OCI-LY7 (cell line): ENCODE results near the gene DST. TPM values are rescaled to one million over a fixed set of nuclear protein-coding genes. Genes with fewer than 3 reads are reported as not detected.

Source experiments
- BruUV-seq: library from RNA; stranded (reverse); fragments of 400-500 nt; replicated peaks from 2 replicates; lab custom pipeline; 2021; lab: Mats Ljungman, UMichigan
- CTCF ChIA-PET: fragments of 300-600 bp; sonication (Branson Sonifier 250); formaldehyde crosslinking; loops from one replicate; lab custom pipeline; 2022; ENCODE audit warnings: antibody characterized with exemption; ENCODE audit not compliant: unreplicated experiment; lab: Charles Lee
- POLR2A ChIA-PET: fragments of 300-600 bp; sonication (Branson Sonifier 250); formaldehyde crosslinking; loops from one replicate; lab custom pipeline; 2022; ENCODE audit warnings: antibody characterized with exemption; lab: Charles Lee
- DNase-seq: peaks from one replicate; pipeline ENCODE4 v3.0.0-alpha.2; 2015; ENCODE audit warnings: low spot score
- H2AFZ ChIP-seq: fragments of 200-600 bp; sonication (generic), shearing (Covaris generic); 2 replicates; pipeline ENCODE4 v1.6.1; 2014; ENCODE audit warnings: mild to moderate bottlenecking, antibody characterized with exemption, low read length, moderate library complexity
- H3K27ac ChIP-seq: fragments of 200-600 bp; sonication (generic); 2 replicates; pipeline ENCODE4 v1.5.1; 2014; ENCODE audit warnings: mixed run types, low read depth, mild to moderate bottlenecking, moderate library complexity, low read length, inconsistent platforms; ENCODE audit not compliant: poor library complexity, severe bottlenecking
- H3K36me3 ChIP-seq: fragments of 200-600 bp; sonication (generic); 2 replicates; pipeline ENCODE4 v1.6.1; 2014; ENCODE audit warnings: mild to moderate bottlenecking, antibody characterized with exemption, low read length, moderate library complexity, mixed read lengths; ENCODE audit not compliant: insufficient read depth
- H3K4me1 ChIP-seq: fragments of 200-600 bp; sonication (generic); 2 replicates; pipeline ENCODE4 v1.5.1; 2014; ENCODE audit warnings: mild to moderate bottlenecking, low read length; ENCODE audit not compliant: insufficient read depth, poor library complexity, severe bottlenecking
- H3K4me2 ChIP-seq: fragments of 200-600 bp; sonication (generic); 2 replicates; pipeline ENCODE4 v1.6.1; 2014; ENCODE audit warnings: mild to moderate bottlenecking, low read length
- H3K4me3 ChIP-seq: fragments of 200-600 bp; sonication (generic); 2 replicates; pipeline ENCODE4 v1.5.1; 2014; ENCODE audit warnings: mild to moderate bottlenecking, low read depth, low read length; ENCODE audit not compliant: poor library complexity, severe bottlenecking
- H3K79me2 ChIP-seq: fragments of 200-600 bp; sonication (generic); 2 replicates; pipeline ENCODE4 v1.6.1; 2016; ENCODE audit warnings: low read depth, mild to moderate bottlenecking, low read length, moderate library complexity, mixed read lengths; ENCODE audit not compliant: insufficient read depth
- H3K9me2 ChIP-seq: fragments of 200-600 bp; sonication (generic); 2 replicates; pipeline ENCODE4 v1.6.1; 2016; ENCODE audit warnings: mild to moderate bottlenecking, low read length, mixed read lengths; ENCODE audit not compliant: insufficient read depth
- H3K9me3 ChIP-seq: fragments of 200-600 bp; sonication (generic); 2 replicates; pipeline ENCODE4 v1.6.1; 2014; ENCODE audit warnings: mild to moderate bottlenecking, mixed run types, low read length, mixed read lengths
- H4K20me1 ChIP-seq: fragments of 200-600 bp; sonication (generic); 2 replicates; pipeline ENCODE4 v1.6.1; 2014; ENCODE audit warnings: mild to moderate bottlenecking, antibody characterized with exemption, low read length, moderate library complexity, mixed read lengths; ENCODE audit not compliant: insufficient read depth
- CTCF ChIP-seq: fragments of 200-600 bp; sonication (generic); conservative IDR thresholded peaks from 2 replicates; pipeline ENCODE4 v1.5.1; 2014; ENCODE audit warnings: mild to moderate bottlenecking, antibody characterized with exemption, low read length, moderate library complexity, mixed read lengths
- EZH2phosphoT487 ChIP-seq: fragments of 200-600 bp; sonication (generic); IDR thresholded peaks from 2 replicates; pipeline ENCODE4 v1.6.1; 2018; ENCODE audit warnings: low read depth, borderline replicate concordance, mild to moderate bottlenecking, mixed run types, antibody characterized with exemption, low read length, moderate library complexity, mixed read lengths
- intact Hi-C: fragments of 100-400 bp; cut with micrococcal nuclease; formaldehyde crosslinking; loops from one replicate; pipeline ENCODE4 v1.10.0; 2022; ENCODE audit not compliant: unreplicated experiment
- total RNA-seq, 2 experiments: library from RNA; depleted of rRNA in 1 of 2; stranded (reverse); fragments of >200 nt in 1 of 2; shearing (Covaris generic) in 1 of 2; gene quantifications; 2 replicates each; pipeline ENCODE4 v1.2.3, GENCODE V29; 2014 to 2022

Gene DST
- total RNA-seq, 2 experiments from 2014 or later: 8.4 to 19.4 TPM

GRCh38 chr6:56478202-56478601, 164.5 kb downstream of the DST start:
- CTCF ChIA-PET: no interaction called here
- Histone ChIP-seq H3K4me3 (no peak overlapping the region), H3K79me2 (no peaks in the 10 kb centered on the region), H3K27ac (no peak overlapping the region), H3K9me2 (no peaks in the 10 kb centered on the region), H3K9me3 (no peaks in the 10 kb centered on the region), H3K36me3 (no peaks in the 10 kb centered on the region), H3K4me1 (no peaks in the 10 kb centered on the region), H4K20me1 (no peaks in the 10 kb centered on the region), H3K4me2 (no peak overlapping the region), H2AFZ (no peak overlapping the region)
- POLR2A ChIA-PET: no interaction called here
- TF ChIP-seq EZH2phosphoT487: no peak
- no peak for TF ChIP-seq CTCF
- no peak for DNase-seq
- no TSS peak for BruUV-seq
- intact Hi-C loops: no loop called here

GRCh38 chr6:56477241-56477640, 165.4 kb downstream of the DST start:
- DNase-seq: no peak
- BruUV-seq: no TSS peak
- ChIA-PET CTCF (no interaction called here), POLR2A (interaction anchor here (0.6 to 0.8 kb wide), 2 partner anchors 9 to 104 kb away, joined by 4 to 6 read pairs; no protein-coding TSS in a partner anchor)
- H3K4me2 ChIP-seq: no peak overlapping the region
- H3K27ac ChIP-seq: no peak overlapping the region
- H3K4me1 ChIP-seq: no peaks in the 10 kb centered on the region
- no peaks in the 10 kb centered on the region for H3K79me2 ChIP-seq
- no peak for TF ChIP-seq EZH2phosphoT487
- TF ChIP-seq CTCF: no peak
- H3K36me3 ChIP-seq: no peaks in the 10 kb centered on the region
- H3K9me3 ChIP-seq: no peaks in the 10 kb centered on the region
- no peak overlapping the region for H3K4me3 ChIP-seq
- intact Hi-C loops: no loop called here
- H2AFZ ChIP-seq: no peak overlapping the region
- H3K9me2 ChIP-seq: no peaks in the 10 kb centered on the region
- H4K20me1 ChIP-seq: no peaks in the 10 kb centered on the region

GRCh38 chr6:56475736-56476457, 166.8 kb downstream of the DST start:
- no peaks in the 10 kb centered on the region for H3K36me3 ChIP-seq
- BruUV-seq: no TSS peak
- no peaks in the 10 kb centered on the region for H3K4me1 ChIP-seq
- ChIA-PET POLR2A (interaction anchor here (0.6 to 1.6 kb wide), 4 partner anchors 9 to 50 kb away, joined by 3 to 4 read pairs (median 3); no protein-coding TSS in a partner anchor), CTCF (no interaction called here)
- H2AFZ ChIP-seq: no peak overlapping the region
- intact Hi-C loops: no loop called here
- TF ChIP-seq EZH2phosphoT487: no peak
- TF ChIP-seq CTCF: no peak
- no peaks in the 10 kb centered on the region for H3K9me3 ChIP-seq
- H3K4me2 ChIP-seq: no peak overlapping the region
- no peaks in the 10 kb centered on the region for H3K9me2 ChIP-seq
- no peak overlapping the region for H3K4me3 ChIP-seq
- H4K20me1 ChIP-seq: no peaks in the 10 kb centered on the region
- no peak for DNase-seq
- no peak overlapping the region for H3K27ac ChIP-seq
- no peaks in the 10 kb centered on the region for H3K79me2 ChIP-seq
